Measurements from ENCODE around the gene CLMP.
"Not testable (repeated sequence)": the region's sequence is repeated elsewhere in the genome, so short reads cannot be mapped to it uniquely, and the experiment has no call there.

CLMP gene

DNA sequence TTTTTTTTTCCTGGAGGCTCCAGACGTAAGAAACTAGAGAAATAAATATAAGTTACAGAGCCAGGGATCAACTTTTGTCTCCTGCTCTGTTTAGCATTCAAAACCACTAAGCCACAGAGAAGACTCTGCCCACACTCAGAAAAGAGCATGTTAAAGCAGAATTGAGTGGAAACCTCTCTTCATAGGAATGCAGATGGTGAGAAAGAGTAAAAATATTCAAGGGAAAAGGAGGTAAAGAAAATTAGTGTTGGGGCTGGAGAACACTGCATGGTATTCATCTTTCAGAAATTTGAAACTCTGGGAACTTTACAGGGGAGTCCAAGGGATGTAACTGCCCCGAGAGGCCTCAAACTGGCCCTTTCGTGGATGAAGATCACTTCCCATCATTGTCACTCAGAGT is 65.1 kb downstream of the CLMP start:
- DNase-seq: no peak

GRCh38 chr11:123125169-123125568 is 69.9 kb downstream of the CLMP start:
- no peak for DNase-seq

GRCh38 chr11:123122852-123123251 is 72.2 kb downstream of the CLMP start:
- DNase-seq: no peak

DNA sequence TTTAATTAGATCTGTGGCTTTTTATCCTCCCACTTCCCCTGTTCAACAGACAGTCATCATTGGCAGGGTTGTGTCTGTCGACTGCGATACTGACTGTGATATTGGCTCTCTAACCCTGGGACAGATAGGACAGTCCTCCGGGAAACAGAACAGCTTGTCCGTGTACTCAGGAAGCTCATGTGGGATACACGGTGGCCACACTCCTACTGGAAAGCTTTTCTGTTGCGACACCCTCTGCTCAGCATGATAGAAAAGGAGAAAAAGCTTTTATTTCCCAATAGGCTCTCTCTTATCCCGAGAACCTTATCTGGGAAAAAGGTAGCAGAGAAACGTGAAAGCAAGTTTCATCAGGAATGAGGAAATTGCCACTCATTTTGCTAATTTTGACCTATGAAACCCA is 72.7 kb downstream of the CLMP start:
- DNase-seq: no peak

DNA sequence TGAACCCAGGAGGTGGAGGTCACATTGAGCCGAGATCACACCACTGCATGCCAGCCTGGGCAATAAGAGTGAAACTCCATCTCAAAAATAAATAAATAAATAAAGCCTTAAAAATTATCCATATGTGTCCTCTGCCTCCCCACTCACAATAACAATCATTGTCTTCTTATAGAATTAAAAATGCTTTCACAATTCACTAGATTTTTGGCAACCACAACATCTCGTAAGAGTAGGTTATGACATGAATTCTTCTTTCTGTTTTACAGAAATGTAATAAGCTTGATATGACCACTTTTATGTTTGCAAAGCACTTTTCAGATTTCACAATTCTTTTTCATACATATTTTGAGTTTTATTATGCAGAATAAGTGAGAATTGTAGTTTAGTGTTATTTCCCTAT is 78.6 kb downstream of the CLMP start:
- no peak for DNase-seq

GRCh38 chr11:123111465-123111864 is 83.6 kb downstream of the CLMP start:
- no peak for DNase-seq

DNA sequence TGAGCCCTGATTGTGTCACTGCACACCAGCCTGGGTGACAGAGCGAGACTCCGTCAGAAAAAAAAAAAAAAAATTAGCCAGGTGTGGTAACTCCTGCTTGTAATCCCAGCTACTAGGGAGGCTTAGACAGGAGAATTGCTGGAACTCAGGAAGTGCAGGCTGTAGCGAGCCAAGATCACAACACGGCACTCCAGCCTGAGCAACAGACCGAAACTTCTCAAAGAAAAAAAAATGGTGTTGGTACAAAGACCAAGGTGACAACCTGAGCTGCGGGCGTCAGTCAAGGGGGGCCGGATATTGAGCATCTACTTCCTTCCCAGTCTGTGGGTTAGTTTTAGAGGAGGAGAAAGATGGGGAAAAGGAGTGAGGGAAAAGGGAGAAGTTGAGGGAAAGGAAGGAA is 84.7 kb downstream of the CLMP start:
- DNase-seq: no peak

GRCh38 chr11:123107945-123108495 is 87.0 kb downstream of the CLMP start:
- DNase-seq: no peak

GRCh38 chr11:123104697-123105096 is 90.4 kb downstream of the CLMP start:
- DNase-seq: no peak

DNA sequence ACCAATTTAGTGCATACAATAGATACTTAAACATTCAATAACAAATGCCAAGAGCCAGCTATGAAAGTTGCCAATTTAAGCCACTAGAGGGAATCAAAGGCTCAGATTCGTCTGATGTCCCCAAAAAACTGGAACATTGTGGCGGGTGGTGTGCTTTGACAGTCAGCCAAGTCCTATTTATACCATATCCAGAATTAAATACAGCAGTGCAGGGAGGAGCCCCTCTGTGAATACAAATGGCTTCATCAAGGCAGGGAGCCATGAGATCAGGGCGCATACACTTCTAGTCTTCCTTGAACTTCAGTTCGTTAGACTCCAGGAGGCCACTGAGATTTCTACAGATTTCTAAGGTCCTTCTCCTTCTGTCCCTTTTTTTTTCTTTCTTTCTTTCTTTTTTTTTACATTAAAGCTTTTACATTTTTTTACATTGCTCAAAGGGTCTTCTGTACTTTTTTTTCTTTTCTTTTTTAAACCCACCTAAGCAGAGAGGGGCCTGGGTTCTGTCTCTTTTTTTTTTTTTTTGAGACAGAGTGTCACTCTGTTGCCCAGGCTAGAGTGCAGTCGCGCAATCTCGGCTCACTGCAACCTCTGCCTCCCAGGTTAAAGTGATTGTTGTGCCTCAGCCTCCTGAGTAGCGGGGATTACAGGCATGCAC is 91.6 kb downstream of the CLMP start:
- peak; percentile 93 for DNase-seq

- DNase-seq: peak; percentile 33
These were observed 94.5 kb downstream of the CLMP start for GRCh38 chr11:123100379-123101085.

DNA sequence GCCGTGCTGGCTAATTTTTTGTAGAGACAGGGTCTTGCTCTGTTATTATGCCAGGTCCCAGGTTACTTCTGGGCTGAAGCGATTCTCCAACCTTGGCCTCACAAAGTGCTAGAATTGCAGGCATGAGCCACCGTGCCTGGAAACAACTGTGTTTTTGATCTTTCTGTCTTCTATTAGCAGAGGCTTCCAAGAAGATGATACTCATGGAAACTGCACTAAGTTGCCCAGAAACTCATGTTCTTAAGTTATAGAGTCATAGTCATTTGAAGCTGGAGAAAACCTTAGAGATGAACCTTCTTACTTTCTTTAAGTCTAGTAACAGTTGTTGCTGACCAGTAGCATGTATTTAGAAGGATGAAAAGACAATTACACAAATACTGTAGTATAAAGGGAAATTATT is 96.1 kb downstream of the CLMP start:
- no peak for DNase-seq

GRCh38 chr11:123093739-123094138 is 101.3 kb downstream of the CLMP start:
- DNase-seq: no peak

- DNase-seq: no peak
These were observed 103.5 kb downstream of the CLMP start for GRCh38 chr11:123091506-123091905.

- DNase-seq: not testable (repeated sequence)
These were observed 104.9 kb downstream of the CLMP start for GRCh38 chr11:123090168-123090567.

- not testable (repeated sequence) for DNase-seq
These were observed 106.2 kb downstream of the CLMP start for GRCh38 chr11:123088896-123089295.

DNA sequence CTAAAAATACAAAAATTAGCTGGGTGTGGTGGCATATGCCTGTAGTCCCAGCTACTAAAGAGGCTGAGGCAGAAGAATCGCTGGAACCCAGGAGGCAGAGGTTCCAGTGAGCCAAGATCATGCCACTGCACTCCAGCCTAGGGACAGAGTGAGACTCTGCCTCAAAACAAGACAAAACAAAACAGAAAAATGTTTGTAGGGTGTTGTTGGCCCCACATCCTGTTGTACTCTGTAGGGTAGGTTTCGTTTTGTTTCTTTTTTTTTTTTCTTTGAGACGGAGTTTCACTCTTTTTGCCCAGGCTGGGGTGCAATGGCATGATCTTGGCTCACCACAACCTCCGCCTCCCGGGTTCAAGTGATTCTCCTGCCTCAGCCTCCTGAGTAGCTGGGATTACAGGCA is 107.4 kb downstream of the CLMP start:
- DNase-seq: not testable (repeated sequence)

DNA sequence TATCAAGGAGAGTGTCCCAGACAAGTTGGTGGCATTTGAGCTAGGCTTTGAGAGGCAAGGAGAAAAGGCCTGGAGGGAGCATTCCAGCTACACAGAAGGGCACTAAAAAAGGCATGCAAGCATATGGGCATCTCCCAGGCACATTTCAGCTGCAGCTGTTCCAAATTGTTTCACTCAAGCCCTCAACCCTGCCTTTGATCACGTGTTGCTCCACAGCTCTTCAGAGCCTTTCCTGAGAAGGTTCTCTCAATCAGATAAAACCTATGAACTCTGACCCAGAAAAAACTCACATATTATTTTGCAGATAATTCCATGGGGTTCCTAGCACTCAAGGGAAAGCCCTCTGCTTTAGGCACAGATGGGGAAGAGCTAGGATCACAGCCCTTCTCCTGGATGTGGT is 108.7 kb downstream of the CLMP start:
- no peak for DNase-seq

- DNase-seq: no peak
These were observed 109.6 kb downstream of the CLMP start for GRCh38 chr11:123085497-123085896.

DNA sequence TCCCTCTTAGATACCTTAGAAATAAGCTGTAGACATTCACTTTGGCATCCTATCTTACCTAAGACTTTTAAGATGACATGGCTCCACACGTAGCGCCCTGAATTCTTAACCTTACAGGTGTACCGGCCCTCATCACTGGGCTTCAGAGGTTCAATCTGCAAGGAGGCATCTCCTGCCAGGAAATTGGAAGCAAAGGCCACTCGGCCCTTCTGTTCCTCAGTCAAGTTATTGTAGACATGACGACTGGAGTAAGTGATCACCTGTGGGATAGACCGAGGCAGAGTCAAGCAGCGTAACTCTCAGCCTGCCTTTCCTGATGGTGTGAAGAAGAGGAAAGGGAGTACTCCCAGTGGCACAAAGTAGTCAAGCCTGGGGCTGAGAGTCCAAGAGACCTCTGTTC is 110.6 kb downstream of the CLMP start:
- DNase-seq: no peak

GRCh38 chr11:123083623-123084029 is 111.4 kb downstream of the CLMP start:
- DNase-seq: no peak

- no peak for DNase-seq
These were observed 112.1 kb downstream of the CLMP start for GRCh38 chr11:123082977-123083376.

- no peak for DNase-seq
These were observed 115.0 kb downstream of the CLMP start for GRCh38 chr11:123080015-123080414.

DNA sequence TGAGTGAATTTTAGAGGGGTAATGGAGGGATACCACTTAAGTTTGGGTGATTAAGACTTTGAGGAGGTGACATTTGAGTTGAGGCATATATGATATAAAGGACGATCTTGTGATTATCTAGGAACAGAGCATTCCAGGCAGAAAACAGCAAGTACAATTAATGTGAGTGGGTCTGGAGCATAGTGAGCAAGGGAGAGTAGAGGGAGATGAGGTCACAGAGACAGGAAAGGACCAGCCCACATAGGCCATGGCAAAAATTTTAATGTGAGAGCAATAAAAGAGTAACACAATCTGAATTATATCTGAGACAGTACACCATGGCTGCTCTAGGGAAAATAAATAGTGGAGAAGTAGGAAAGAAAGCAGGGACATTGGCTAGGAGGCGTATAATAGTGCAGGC is 118.6 kb downstream of the CLMP start:
- no peak for DNase-seq
